HEK293 (cell line): Measurements from ENCODE around the gene DCST1.

Experiments
- CTCF ChIA-PET: fragments of 350-600 bp; formaldehyde crosslinking; extraction: SDS; loops from one replicate; lab custom pipeline; 2021; ENCODE audit warnings: antibody characterized with exemption; lab: Yijun Ruan, JAX
- POLR2A ChIA-PET: fragments of 300-600 bp; formaldehyde crosslinking; extraction: SDS; loops from one replicate; lab custom pipeline; 2020; ENCODE audit warnings: antibody characterized with exemption, inconsistent platforms; lab: Yijun Ruan, JAX
- H3K27ac ChIP-seq: fragments of 200-500 bp; sonication (Bioruptor generic); 2 replicates; pipeline ENCODE4 v1.5.1; 2014; ENCODE audit warnings: low read depth, low read length, control low read depth, inconsistent platforms; ENCODE audit errors: extremely low read depth
- H3K36me3 ChIP-seq, 2 experiments: fragments of 200-500 bp in 1 of 2; sonication (Bioruptor generic) in 1 of 2; 1 replicate in 1 of 2; 2 replicates in 1 of 2; pipeline ENCODE4 v1.5.1; 2014 to 2017; ENCODE audit warnings: inconsistent platforms in 2 of 2, low read length in 2 of 2; ENCODE audit not compliant: control insufficient read depth in 2 of 2, insufficient read depth in 1 of 2
- H3K4me1 ChIP-seq: fragments of 200-500 bp; sonication (Bioruptor generic); 2 replicates; pipeline ENCODE4 v1.5.1; 2014; ENCODE audit warnings: mild to moderate bottlenecking, low read length, inconsistent platforms; ENCODE audit not compliant: control insufficient read depth, insufficient read depth
- H3K4me3 ChIP-seq: 2 replicates; pipeline ENCODE4 v1.5.1; 2011; ENCODE audit warnings: low read depth, mild to moderate bottlenecking, control low read depth, low read length, moderate library complexity
- H3K9me3 ChIP-seq: fragments of 200-500 bp; sonication (Bioruptor generic); 2 replicates; pipeline ENCODE4 v1.5.1; 2014; ENCODE audit warnings: low read depth, low read length, inconsistent platforms; ENCODE audit not compliant: control insufficient read depth, insufficient read depth
- EGR2 ChIP-seq: fragments of 450-650 bp; formaldehyde crosslinking; IDR thresholded peaks from 2 replicates; pipeline ENCODE4 v1.5.1; 2016; ENCODE audit warnings: low read depth, missing biosample characterization, missing genetic modification characterization
- FEZF1 ChIP-seq: fragments of 450-650 bp; formaldehyde crosslinking; IDR thresholded peaks from 2 replicates; pipeline ENCODE4 v1.5.1; 2016; ENCODE audit warnings: missing biosample characterization, missing genetic modification characterization
- GLIS1 ChIP-seq: fragments of 450-650 bp; formaldehyde crosslinking; IDR thresholded peaks from 2 replicates; pipeline ENCODE4 v1.5.1; 2016; ENCODE audit warnings: missing biosample characterization, missing genetic modification characterization
- KLF1 ChIP-seq: fragments of 450-650 bp; formaldehyde crosslinking; IDR thresholded peaks from 2 replicates; pipeline ENCODE4 v1.5.1; 2016; ENCODE audit warnings: missing biosample characterization, missing genetic modification characterization
- PRDM10 ChIP-seq: fragments of 450-650 bp; formaldehyde crosslinking; IDR thresholded peaks from 2 replicates; pipeline ENCODE4 v1.5.1; 2016; ENCODE audit warnings: missing biosample characterization, missing genetic modification characterization
- PRDM6 ChIP-seq: fragments of 450-650 bp; formaldehyde crosslinking; IDR thresholded peaks from 2 replicates; pipeline ENCODE4 v1.5.1; 2017; ENCODE audit warnings: missing biosample characterization, missing genetic modification characterization
- REST ChIP-seq: fragments of 450-650 bp; formaldehyde crosslinking; IDR thresholded peaks from 2 replicates; pipeline ENCODE4 v1.5.1; 2016; ENCODE audit warnings: missing biosample characterization, missing genetic modification characterization
- ZFHX2 ChIP-seq: fragments of 450-650 bp; formaldehyde crosslinking; conservative IDR thresholded peaks from 2 replicates; pipeline ENCODE4 v1.5.1; 2016; ENCODE audit warnings: missing biosample characterization, missing genetic modification characterization
- ZFP3 ChIP-seq: fragments of 450-650 bp; formaldehyde crosslinking; IDR thresholded peaks from 2 replicates; pipeline ENCODE4 v1.5.1; 2016; ENCODE audit warnings: low read depth, missing biosample characterization, missing genetic modification characterization
- ZNF121 ChIP-seq: fragments of 450-650 bp; formaldehyde crosslinking; IDR thresholded peaks from 2 replicates; pipeline ENCODE4 v1.5.1; 2016; ENCODE audit warnings: missing biosample characterization, missing genetic modification characterization

DCST1 gene

GRCh38 chr1:155019377-155020245, 14.0 kb upstream of the DCST1 start:
- CTCF ChIA-PET = interaction anchor here (0.8 to 3.3 kb wide), 10 partner anchors 14 to 58 kb away, joined by 3 to 19 read pairs (median 4); partner anchors contain the start of genes ADAM15, DCST1, DCST2 and PYGO2
- H3K36me3 ChIP-seq = peaks cover 0 to 22% of the 10 kb centered on the region in 2 experiments; a peak in 1 of 3 replicates
- POLR2A ChIA-PET = interaction anchor here (0.7 to 2.0 kb wide), 2 partner anchors 31 to 49 kb away, joined by 3 to 4 read pairs; partner anchors contain the start of genes ADAM15 and SHC1
- H3K27ac ChIP-seq = no peak overlapping the region
- no peaks in the 10 kb centered on the region for H3K9me3 ChIP-seq
- H3K4me1 ChIP-seq = 0 out of 2 replicates have a peak, but pooled peaks cover 3% of the 10 kb centered on the region
- TF ChIP-seq FEZF1 (tag by site-specific recombination) (no peak), EGR2 (tag by site-specific recombination) (peak; percentile 53; the same call in 1 of the 2 replicates), PRDM6 (tag by site-specific recombination) (no peak), ZFHX2 (peak; percentile 55)
- no peak overlapping the region for H3K4me3 ChIP-seq

GRCh38 chr1:155022136-155022926, 11.3 kb upstream of the DCST1 start:
- ChIA-PET POLR2A (interaction anchor here (0.6 kb wide), 1 partner anchor 202 kb away, joined by 3 read pairs; no protein-coding TSS in a partner anchor), CTCF (interaction anchor here (0.5 to 2.0 kb wide), 11 partner anchors 8 to 1530 kb away, joined by 3 to 13 read pairs (median 3); partner anchors contain the start of genes ADAM15 and KRTCAP2)
- Histone ChIP-seq H3K9me3 (no peaks in the 10 kb centered on the region), H3K27ac (no peak overlapping the region), H3K4me3 (no peak overlapping the region), H3K4me1 (no peaks in the 10 kb centered on the region), H3K36me3 (no peaks in the 10 kb centered on the region)
- TF ChIP-seq GLIS1 (tag by site-specific recombination) (no peak), KLF1 (0 out of 2 replicates have a peak, but pooled peaks have one; percentile 16), ZFP3 (no peak), REST (tag by site-specific recombination) (0 out of 2 replicates have a peak, but pooled peaks have one; percentile 43), ZNF121 (tag by site-specific recombination) (peak; percentile 72), PRDM10 (tag by site-specific recombination) (peak; percentile 97)
